AG10803 (cell line): Measurements from ENCODE around the gene PTPN22.
"Not testable (repeated sequence)": the region's sequence is repeated elsewhere in the genome, so short reads cannot be mapped to it uniquely, and the experiment has no call there.

Source experiments
- DNase-seq: peaks from one replicate; pipeline ENCODE4 v3.0.0; 2010; ENCODE audit warnings: low read depth
- H3K4me3 ChIP-seq: 2 replicates; pipeline ENCODE4 v1.5.1; 2011; ENCODE audit warnings: mild to moderate bottlenecking, low read length, control low read depth
- TF ChIP-seq, protein P1 (sequence below): conservative IDR thresholded peaks from 2 replicates; pipeline ENCODE4 v1.5.1; 2011; ENCODE audit warnings: mild to moderate bottlenecking, low read length, control low read depth, inconsistent platforms

PTPN22 gene

DNA sequence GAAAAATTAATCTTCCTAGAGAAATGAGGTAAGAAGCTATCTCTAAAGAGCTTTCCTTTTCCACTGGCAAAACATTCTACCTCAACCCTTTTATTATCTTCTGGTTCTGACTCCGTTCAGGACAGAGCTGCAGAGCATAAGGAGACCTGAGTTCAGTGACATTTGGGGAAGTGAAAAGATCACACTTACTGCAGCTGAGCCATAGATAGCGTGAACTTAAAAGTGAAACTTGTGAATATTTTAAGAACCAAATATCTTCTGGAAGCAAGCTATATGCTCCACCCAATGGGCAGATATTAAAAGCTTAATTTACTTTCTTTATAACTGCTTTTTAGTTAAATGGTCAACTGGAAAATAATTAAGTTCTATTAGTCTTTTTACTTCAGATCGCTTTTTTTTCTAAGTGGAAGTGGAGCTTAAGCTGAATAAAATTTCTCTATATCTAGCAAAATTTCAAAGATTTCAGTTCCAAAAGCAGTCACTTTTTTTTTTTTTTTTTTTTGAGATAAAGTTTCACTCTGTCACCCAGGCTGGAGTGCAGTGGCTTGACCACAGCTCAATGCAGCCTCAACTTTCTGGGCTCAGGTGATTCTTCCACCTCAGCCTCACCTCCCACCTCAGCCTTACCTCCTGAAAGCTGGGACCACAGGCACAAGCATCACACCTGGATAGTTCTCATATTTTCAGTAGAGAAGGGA is 11.9 kb downstream of the PTPN22 start:
- TF ChIP-seq, protein P1, sequence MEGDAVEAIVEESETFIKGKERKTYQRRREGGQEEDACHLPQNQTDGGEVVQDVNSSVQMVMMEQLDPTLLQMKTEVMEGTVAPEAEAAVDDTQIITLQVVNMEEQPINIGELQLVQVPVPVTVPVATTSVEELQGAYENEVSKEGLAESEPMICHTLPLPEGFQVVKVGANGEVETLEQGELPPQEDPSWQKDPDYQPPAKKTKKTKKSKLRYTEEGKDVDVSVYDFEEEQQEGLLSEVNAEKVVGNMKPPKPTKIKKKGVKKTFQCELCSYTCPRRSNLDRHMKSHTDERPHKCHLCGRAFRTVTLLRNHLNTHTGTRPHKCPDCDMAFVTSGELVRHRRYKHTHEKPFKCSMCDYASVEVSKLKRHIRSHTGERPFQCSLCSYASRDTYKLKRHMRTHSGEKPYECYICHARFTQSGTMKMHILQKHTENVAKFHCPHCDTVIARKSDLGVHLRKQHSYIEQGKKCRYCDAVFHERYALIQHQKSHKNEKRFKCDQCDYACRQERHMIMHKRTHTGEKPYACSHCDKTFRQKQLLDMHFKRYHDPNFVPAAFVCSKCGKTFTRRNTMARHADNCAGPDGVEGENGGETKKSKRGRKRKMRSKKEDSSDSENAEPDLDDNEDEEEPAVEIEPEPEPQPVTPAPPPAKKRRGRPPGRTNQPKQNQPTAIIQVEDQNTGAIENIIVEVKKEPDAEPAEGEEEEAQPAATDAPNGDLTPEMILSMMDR, result no peak
- no peak for DNase-seq
- no peak overlapping the region for H3K4me3 ChIP-seq

DNA sequence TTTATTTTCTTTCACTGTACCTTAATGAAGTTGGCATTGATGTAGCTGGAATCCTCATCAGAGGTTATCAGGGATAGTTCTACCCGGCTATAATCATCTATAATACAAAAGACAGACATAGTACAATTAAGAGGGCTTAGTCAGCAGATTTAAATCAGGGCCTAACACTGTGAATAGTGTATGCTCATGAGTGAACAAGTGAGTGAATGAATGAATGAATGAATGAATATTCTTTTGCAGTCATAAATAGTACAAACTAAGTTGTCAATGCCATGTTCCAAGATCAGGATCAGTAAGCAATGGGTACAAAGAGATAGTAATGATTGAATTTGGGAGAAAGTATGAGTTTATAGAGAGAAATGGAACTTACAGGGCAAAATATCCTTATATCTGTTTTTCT is 12.5 kb downstream of the PTPN22 start:
- TF ChIP-seq, protein P1, result no peak
- no peak overlapping the region for H3K4me3 ChIP-seq
- DNase-seq, result no peak

DNA sequence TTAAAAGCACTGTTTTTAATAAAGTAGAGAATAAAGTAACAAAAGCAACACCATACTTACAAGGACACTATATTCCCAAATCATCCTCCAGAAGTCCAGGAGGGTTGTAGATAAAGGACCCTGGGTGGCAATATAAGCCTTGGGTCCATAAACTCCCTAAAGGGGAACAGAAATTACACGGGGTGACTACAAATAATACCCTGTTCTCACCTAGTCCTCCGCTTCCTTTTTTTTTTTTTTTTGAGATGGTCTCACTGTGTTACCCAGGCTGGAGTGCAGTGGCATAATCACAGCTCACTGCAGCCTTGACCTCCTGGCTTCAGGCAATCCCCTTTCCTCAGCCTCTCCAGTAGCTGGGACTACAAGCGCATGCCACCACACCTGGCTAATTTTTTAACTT is 13.1 kb downstream of the PTPN22 start:
- DNase-seq, result no peak
- H3K4me3 ChIP-seq, result no peak overlapping the region
- TF ChIP-seq, protein P1, result no peak

DNA sequence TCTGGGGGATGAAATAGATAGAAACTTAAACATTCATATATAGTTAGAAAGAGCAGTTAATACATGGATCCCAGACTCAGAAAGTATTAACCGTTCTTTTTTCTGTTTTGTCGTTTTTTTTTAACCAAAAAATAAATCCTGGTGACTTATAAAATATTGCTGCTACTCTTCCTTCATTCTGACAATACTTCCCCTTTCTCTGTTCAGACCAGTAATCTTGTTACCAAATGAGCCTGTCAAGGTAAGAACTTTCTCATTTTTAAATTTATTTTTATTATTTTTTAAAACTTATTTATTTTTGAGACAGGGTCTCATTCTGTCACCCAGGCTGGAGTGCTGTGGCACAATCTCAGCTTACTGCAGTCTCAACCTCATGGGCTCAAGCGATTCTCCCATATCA is 13.7 kb downstream of the PTPN22 start:
- H3K4me3 ChIP-seq, result no peak overlapping the region
- DNase-seq, result no peak
- TF ChIP-seq, protein P1, result no peak

DNA sequence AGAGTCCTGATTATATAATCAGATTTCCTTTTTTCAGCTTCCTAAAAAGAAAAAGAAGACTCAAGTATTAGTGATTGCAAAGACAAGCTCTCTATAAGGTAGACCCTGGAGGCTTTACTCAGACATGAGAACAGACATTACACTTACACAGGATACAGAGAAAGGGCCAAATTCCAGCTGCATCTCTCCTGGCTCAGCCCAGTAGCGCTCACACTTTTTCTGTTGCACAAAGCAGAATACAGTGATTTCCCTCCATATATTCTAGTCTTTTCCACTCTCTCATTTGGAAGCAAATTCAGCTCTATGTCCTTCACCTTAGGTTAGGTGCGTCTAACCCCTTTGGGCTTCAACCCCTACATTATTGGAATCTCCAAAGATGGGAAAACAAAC is 15.1 kb downstream of the PTPN22 start:
- TF ChIP-seq, protein P1, result no peak
- DNase-seq, result no peak

DNA sequence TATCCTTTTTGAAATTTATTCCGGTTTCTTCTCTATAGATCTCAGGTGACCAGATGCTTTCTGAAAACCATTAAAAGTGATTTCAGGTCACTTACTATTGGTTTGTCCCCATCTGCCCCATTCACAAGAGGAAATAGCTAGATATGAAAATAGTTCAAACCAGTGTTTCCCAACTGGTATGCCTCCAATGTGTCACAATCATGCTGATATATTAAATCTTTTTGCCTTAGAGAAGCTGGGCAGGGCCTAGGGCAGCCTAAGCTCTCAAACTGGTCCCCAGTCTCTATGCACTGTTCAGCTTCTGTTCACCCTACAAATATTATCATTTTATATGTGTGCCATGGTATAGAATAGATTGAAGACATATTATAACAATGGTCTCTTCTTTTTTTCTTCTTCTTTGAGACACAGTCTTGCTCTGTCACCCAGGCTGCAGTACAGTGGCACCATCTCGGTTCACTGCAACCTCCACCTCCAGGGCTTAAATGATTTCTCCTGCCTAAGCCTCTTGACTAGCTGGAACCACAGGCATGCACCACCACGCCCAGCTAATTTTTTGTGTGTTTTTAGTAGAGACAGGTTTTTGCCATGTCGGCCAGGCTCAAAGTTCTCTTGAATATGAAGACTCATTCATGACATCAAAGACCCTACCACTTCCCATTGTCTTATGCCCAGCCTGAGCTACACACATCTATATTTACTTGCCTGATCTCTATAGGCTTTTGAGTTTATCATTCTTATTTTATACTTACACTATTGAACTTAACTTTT is 15.7 kb downstream of the PTPN22 start:
- DNase-seq, result peak; percentile 33
- TF ChIP-seq, protein P1, result no peak
- H3K4me3 ChIP-seq, result no peak overlapping the region

More for the DNA sequence above, 15.1 kb downstream of the PTPN22 start:
- no peak overlapping the region for H3K4me3 ChIP-seq

DNA sequence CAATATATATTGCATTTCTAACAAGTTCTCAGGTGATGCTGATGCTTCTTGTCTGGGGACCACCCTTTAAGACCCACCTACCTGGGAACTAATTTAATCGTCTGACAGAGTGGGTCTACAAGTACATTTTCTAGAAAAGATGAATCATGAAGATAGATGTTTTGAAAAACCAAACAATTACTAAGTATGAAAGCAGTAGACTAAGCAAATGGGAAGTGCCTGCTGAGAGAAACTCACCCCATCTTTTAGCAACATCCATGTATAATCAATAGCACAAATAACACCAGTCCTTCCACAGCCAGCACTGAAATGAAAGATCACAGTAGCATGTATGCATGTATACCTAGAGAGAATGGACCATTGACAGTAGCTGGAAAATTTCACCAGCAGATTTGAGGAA is 17.3 kb downstream of the PTPN22 start:
- TF ChIP-seq, protein P1, result no peak
- DNase-seq, result no peak
- no peak overlapping the region for H3K4me3 ChIP-seq

DNA sequence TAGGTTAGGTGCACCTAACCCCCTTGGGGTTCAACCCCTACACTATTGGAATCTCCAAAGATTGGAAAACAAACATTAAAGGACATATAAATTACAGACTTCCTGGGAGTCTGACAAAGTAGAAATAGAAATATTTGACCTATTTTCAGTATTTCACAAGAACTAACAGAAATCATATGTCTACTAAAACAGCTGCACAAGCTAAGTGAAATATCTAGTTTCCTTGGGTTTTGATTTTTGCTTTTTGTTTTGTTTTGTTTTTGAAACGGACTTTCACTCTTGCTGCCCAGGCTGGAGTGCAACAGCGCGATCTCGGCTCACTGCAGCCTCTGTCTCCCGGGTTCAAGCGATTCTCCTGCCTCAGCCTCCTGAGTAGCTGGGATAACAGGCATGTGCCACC is 18.8 kb downstream of the PTPN22 start:
- DNase-seq, result peak; percentile 37
- H3K4me3 ChIP-seq, result not testable (repeated sequence)
